Measurements from ENCODE around the gene HPS1.

HPS1 gene

GRCh38 chr10:98431016-98431415, 15.7 kb downstream of the HPS1 start:
- DNase-seq, result no peak

DNA sequence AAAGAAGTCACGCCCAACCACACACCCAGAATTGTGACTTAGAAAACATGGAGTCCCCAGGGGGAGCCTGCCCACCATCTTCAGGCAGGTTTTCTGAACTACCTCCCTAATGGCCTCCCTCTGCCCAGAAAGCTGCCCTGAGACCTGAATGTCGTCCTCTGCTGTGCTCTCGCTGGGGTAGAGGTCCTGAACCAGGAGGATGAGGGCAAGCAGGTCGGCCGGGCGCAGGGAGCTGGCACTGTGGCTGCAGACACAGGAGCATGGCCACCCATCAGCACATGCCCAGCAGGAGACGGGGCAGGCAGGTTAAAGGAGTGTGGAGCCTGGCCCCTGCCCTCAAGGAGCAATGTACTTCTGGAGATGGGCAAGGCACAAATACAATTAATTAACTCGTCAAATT, 16.3 kb downstream of the HPS1 start:
- DNase-seq, result no peak

DNA sequence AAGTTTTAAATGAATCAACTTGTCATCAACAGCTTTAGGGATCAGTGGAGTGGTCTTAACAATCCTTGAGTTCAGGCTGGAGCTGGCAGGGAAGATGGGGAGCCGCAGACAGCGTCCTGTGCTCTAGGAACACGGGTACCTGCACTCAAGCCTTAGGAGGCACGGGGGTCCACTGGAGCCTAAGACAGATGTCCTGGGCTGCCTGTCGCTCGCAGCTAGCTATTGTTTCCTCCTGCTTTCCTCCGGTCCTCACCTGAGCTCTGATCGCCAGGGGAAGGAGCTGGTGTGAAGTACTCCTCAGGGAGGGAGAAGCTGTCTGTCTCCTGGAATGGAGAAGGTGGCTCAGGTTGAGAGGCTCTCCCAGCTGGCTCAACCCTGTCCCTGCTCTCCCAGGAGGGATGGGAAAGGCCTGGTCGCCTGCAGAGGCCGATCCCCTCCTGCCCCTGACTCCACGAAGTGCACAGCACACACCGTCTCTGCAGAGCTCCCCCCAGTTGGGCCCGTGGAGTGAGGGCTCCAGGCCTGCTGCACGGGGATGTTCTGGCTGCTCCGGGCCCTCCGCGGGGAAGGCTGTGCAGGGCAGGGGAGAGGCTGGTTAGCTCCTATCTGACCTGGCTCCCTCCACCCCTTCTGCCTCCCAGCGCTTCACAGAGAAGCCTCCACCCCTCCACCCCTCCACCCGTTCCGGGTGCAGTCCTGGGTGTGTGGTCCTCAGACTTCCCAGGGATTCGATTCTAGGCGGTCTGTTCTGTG, 17.2 kb downstream of the HPS1 start:
- DNase-seq, result no peak

DNA sequence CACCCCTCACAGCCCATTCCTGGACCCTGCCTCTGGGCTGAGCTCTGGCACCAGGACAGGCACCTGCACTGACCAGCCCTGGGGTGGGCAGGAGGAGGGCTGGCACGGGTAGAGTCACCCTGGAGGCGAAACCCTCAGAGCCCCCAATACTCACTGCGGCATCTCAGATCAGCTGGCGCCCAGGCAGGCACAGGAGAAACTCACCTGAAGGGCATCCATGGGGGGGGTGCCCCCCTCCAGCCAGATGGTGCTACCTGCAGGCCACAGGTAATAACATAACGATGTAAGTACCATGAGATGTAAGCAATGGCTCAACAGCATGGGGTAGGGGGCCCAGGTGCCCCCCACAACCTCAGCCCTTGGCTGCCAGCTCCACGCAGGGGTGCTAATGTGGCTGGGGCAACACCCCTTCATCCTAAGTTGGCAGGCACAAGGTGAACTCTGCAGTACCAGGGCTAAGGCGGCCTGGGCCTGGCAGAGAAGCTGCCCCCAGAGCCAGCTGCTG, 19.7 kb downstream of the HPS1 start:
- no peak for DNase-seq

DNA sequence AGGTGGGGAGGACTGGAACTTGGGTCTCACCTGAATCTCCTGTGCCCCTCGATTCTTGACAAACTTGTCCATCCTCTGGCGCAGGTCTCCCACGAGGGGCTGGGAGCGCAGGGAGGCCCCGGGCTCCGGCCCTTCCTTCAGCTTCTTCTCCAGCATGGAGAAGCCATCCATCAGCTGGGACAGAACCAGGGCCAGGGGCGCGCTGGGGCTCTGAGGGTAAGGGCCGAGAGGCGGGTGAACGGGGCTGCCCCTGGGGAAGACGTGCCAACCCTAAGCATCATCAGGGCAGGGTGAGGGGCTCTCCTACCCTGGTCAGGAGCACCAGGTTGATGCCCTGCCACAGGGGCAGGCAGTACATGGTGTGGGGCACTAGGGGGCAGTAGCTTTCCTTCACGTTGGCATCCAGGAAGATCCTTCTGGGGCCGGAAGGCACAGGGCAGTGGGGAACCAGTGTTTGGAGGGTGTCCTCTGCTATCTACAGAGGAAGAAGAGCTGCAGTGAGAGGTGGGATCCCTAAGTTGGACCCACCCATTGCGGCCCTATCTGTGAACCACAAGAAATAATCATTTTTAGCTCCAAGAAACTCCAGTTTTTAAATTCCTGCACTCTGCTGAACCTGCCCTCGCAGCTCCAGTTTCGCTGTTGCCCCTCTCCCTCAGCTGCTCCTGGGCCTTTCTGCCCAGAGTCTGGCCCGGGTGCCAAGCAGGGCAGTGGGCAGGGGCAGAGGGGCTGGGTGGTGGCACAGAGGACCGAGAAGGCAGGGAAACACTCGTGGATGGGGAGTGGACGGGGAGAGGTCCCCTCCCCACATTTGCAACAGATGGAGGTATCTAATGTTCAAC, 21.0 kb downstream of the HPS1 start:
- peak; percentile 50 for DNase-seq

GRCh38 chr10:98424295-98425254, 22.2 kb downstream of the HPS1 start:
- no peak for DNase-seq

DNA sequence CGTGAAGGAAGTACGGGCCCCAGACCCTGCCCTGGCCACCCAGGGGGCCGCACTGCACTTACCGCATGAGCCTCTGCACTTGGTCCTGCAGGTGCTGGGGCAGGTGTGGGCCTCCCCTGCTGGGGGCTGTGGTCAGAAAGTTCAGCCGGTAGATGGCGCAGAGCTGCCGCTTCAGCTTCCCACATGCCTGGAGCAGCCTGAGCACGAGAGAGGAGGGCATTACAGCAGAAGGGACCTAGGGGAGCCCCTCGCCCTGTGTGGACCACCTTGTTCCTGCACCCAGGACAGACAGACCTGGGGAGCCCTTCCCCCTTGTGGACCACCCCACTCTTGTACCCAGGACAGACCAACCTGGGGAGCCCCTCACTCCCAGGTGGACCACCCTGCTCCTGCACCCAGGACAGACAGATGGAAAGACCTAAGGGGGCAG, 23.0 kb downstream of the HPS1 start:
- no peak for DNase-seq

DNA sequence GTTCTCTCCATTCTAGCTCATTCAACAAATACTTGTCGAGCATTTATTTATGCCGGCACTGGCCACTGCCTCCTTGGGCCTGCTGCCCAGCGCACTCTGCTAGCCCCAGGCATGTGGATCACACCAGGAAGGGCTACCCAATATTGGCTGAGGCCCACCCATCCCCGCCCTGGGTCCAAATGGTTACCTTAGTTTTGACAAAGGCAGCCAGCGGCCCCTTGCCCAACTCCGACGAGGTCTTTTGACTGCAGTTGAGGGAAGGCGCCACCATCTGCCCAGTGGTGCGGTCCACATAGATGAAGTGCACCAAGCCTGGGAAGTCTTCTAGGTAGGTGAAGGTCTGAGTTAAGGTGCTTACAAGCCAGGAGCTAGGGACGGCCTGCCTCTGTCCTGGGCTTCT, 24.6 kb downstream of the HPS1 start:
- no peak for DNase-seq

DNA sequence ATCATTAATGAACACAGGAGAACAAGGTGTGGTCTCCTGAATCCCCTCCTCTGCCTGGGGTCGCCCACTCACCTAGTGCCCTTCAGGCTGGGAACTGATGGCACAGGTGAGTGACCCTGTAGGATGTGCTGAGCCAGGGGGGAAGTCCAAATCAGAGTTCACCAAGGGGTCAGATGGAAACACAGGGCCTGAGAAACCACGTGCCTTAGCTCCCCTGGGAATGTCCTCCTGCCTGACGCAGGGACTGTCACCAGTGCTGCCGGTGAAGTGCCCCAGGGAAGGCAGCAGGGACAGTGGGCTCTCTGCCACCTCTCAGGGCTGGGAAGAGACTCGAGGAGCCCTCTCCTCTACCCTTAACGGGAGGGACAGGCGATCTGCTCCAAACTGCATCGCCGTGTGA, 25.9 kb downstream of the HPS1 start:
- DNase-seq, result no peak

GRCh38 chr10:98419469-98420261, 27.1 kb downstream of the HPS1 start:
- DNase-seq, result no peak

DNA sequence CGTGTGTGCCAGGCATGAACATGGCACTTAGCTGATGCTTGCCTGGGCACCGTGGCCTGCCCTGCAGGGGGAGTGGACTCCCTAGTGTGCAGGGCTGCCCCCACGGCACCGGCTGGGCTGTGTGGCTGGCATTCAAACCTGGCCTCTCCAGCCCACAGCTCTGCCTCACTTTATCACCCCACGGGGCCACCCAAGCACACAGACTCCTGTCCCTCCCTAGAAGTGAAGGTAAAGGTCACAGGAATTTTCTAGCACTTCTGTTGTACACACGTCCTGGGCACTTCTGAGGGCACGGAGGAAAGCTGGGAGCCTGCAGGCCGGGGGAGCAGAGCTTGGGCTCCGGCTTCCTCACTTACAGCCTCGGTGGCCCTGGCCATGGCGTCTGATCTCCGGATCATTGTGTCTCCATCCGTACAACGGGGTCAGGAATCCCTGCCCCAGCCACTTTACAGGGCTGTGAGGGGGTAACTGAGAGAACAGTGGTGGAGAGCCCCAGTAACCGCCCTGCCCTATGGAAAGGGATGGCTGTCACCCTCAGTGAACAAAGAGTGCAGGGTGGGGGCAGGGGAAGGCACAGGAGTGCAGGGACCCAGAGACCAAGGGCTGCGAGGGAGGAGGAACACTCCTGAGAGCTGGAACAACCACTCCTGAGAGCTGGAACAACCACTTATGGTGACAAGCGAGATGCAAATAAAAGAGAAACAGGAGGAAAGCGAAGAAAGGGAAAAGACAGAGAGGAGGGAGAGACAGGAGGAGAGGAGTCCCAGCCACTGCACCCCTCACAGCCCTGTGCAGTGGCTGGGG, 27.9 kb downstream of the HPS1 start:
- no peak for DNase-seq

DNA sequence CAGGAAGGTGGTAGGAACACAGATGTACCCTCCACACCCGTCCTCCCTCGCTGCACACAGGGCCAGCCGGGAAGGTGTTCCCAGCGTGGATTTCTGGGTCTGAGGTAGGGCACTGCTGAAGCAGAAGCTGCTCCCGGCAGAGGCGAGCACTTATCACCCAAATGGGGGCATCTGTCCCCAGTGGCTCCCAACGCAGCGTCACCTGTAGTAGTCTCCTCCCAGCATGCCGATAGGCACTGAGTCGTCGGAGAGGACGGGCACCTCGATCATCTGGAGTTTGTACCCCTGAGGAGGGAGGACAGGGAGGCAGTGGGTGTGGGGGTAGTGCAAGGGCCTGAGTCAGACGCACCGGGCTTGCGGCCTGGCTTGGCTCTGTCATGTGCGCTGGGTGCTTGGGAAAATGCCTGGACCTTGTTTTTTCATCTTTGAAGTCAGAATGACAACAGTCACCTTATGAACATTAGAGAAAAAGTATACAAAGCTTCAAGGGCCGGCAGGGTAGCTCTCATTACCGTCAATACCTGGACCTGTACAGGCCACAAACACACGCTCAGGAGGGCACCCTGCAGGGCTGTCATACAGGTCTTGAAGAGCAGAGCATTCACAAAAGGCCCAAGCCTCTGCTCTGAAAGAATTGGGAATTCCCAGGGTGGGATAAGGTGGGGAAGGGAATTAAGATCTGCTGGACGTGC, 28.6 kb downstream of the HPS1 start:
- no peak for DNase-seq

DNA sequence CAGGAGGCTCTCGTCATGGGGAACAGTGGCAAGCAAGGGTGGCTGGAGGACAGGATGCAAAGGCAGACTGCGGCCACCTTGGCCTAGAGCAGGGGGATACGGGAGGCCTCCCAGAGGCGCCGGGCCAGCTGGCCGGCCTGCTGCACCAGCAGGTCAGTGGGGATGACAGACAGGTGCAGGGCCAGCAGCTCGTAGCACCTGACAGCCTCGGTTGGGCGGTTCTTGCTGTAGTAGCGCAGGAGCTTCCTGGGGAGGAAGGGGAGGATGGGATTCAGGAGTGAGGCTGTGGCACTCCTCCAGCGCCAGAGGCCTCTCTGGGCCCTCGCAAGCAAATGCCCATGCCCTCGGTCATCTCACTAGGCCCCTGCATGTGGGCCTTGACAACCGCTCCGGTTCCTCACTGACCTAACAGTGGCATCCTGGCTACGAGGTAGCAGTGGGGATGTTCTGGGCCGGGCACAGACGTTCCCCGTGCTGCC, 29.2 kb downstream of the HPS1 start:
- DNase-seq, result no peak

GRCh38 chr10:98416606-98417388, 29.9 kb downstream of the HPS1 start:
- DNase-seq, result no peak

- no peak for DNase-seq
Measured at GRCh38 chr10:98415731-98416119, 31.0 kb downstream of the HPS1 start.

- DNase-seq, result peak; percentile 40
Measured at GRCh38 chr10:98414932-98415730, 31.6 kb downstream of the HPS1 start, which contains the start of gene PYROXD2. TSS of gene PYROXD2 (minus strand) at chr10:98415182. CDS start at chr10:98415135, 47 bp downstream.

- no peak for DNase-seq
Measured at GRCh38 chr10:98414578-98414931, 32.2 kb downstream of the HPS1 start.

GRCh38 chr10:98411768-98412167, 35.0 kb downstream of the HPS1 start:
- no peak for DNase-seq

- no peak for DNase-seq
Measured at GRCh38 chr10:98411166-98411565, 35.6 kb downstream of the HPS1 start.

All from stimulated activated CD4-positive, alpha-beta T cell treated with anti-CD3 and anti-CD28 coated beads, Interleukin-1b, Interleukin-23, amount 100 ng/mL, for 48 hours (primary cell).